Thymus (tissue), 11 donors: ENCODE data around the gene DCD. TPM values are rescaled to one million over a fixed set of nuclear protein-coding genes. Genes with fewer than 3 reads are reported as not detected.
"Not testable (repeated sequence)": the region's sequence is repeated elsewhere in the genome, so short reads cannot be mapped to it uniquely, and the experiment has no call there.

Experiments
- DNase-seq, 9 donors: peaks; one replicate each; pipeline ENCODE4 v3.0.0-alpha.2; 2013; ENCODE audit warnings: low spot score in 9 of 9, low read depth in 6 of 9, missing footprints in 1 of 9
- H3K27ac ChIP-seq, 2 donors: one replicate each; pipeline ENCODE4 v1.5.1; 2013; ENCODE audit warnings: control low read depth in 1 of 2, low read depth in 1 of 2, low read length in 1 of 2, mild to moderate bottlenecking in 1 of 2, moderate library complexity in 1 of 2
- H3K27me3 ChIP-seq, 2 donors: one replicate each; pipeline ENCODE4 v1.5.1; 2013; ENCODE audit warnings: low read length in 1 of 2; ENCODE audit not compliant: control insufficient read depth in 2 of 2, insufficient read depth in 1 of 2
- H3K36me3 ChIP-seq, 2 donors: one replicate each; pipeline ENCODE4 v1.5.1; 2013; ENCODE audit warnings: low read length in 1 of 2, mild to moderate bottlenecking in 1 of 2, moderate library complexity in 1 of 2; ENCODE audit not compliant: control insufficient read depth in 2 of 2, insufficient read depth in 2 of 2
- H3K4me1 ChIP-seq, 2 donors: one replicate each; pipeline ENCODE4 v1.5.1; 2013; ENCODE audit warnings: low read length in 2 of 2; ENCODE audit not compliant: control insufficient read depth in 2 of 2, insufficient read depth in 2 of 2
- H3K4me3 ChIP-seq, 2 donors: one replicate each; pipeline ENCODE4 v1.5.1; 2013; ENCODE audit warnings: low read length in 2 of 2, control low read depth in 1 of 2, mild to moderate bottlenecking in 1 of 2
- H3K9me3 ChIP-seq, 2 donors: one replicate each; pipeline ENCODE4 v1.5.1; 2013; ENCODE audit warnings: low read length in 1 of 2, mild to moderate bottlenecking in 1 of 2; ENCODE audit not compliant: control insufficient read depth in 2 of 2, insufficient read depth in 1 of 2
- WGBS: extraction: QIAGEN DNeasy Blood & Tissue Kit; methylation state at CpG from one replicate; pipeline ENCODE4 v1.1.7; 2013; 5-methylcytosine and 5-hydroxymethylcytosine counted together
- polyA plus RNA-seq: library from polyadenylated mRNA; stranded (reverse); fragments of 200-250 nt; gene quantifications from one replicate; pipeline ENCODE4 v1.2.3, GENCODE V29; 2013
- total RNA-seq: library from RNA; stranded (reverse); fragments of 120-200 nt; gene quantifications from one replicate; pipeline ENCODE4 v1.2.4, GENCODE V29; 2013
- donor health status: healthy.

The DCD gene
- total and polyA plus RNA-seq, 2 donors, result 0.85 to 2.7 TPM

GRCh38 chr12:54682674-54683073 is 34.5 kb upstream of the DCD start:
- Histone ChIP-seq H3K4me3 (no peak overlapping the region), H3K9me3 (no peaks in the 10 kb centered on the region), H3K36me3 (no peaks in the 10 kb centered on the region), H3K27ac (no peak overlapping the region), H3K27me3 (peaks cover 0 to 9% of the 10 kb centered on the region in 2 donors), H3K4me1 (no peaks in the 10 kb centered on the region)
- DNase-seq, result no peak
- 92% methylated on average over 1 of the region's 1 CpG for WGBS

DNA sequence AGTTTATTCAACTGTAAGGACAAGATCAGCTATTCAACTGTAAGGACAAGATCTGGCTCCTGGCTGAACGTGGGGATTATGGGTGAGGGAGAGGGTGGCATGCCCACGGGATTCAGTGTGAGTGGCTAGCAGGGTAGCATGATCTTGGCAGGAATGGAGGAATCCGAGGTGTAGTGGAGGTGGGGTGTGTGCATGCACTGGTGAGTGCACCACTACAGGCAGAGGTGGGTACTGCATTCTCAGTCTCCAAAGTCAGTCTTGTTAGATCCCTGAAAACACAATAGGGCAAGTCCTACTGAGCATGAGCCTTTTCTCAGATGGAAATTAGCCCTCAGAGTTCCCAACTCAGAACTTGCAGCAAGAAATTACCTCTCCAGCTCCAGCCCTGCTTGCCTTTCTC is 32.2 kb upstream of the DCD start:
- Histone ChIP-seq H3K27ac (no peak overlapping the region), H3K9me3 (no peaks in the 10 kb centered on the region), H3K4me3 (no peak overlapping the region), H3K4me1 (no peaks in the 10 kb centered on the region), H3K27me3 (peaks cover 0 to 6% of the 10 kb centered on the region in 2 donors), H3K36me3 (no peaks in the 10 kb centered on the region)
- 58% methylated on average over 3 of the region's 3 CpGs for WGBS
- peak in 4 of 9 donors; percentile 7 to 23 (median 15) for DNase-seq

DNA sequence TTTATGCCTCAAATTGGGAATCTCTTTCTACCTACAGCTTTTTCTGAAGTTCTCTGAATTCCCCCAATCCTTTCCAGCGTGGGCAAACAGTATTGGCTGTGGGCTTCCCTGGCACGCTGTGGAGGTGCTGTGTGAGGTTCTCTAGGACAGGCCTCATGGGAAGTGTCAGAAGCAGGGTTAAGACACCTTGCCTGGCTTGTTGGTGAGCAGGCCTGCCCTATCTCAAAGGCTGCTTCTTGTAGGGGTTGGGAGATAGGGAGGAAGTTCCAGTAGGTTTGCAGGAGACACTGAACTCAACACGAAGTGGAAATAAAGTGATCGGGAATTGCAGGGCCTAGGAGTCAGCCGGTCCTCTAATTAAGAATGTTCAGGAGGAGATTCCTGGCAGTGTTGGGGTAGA is 30.0 kb upstream of the DCD start:
- no peak overlapping the region for H3K4me3 ChIP-seq
- no peaks in the 10 kb centered on the region for H3K36me3 ChIP-seq
- no peaks in the 10 kb centered on the region for H3K4me1 ChIP-seq
- no peaks in the 10 kb centered on the region for H3K27me3 ChIP-seq
- DNase-seq, result no peak
- 90% methylated on average over 5 of the region's 5 CpGs for WGBS
- no peak overlapping the region for H3K27ac ChIP-seq
- H3K9me3 ChIP-seq, result no peaks in the 10 kb centered on the region

DNA sequence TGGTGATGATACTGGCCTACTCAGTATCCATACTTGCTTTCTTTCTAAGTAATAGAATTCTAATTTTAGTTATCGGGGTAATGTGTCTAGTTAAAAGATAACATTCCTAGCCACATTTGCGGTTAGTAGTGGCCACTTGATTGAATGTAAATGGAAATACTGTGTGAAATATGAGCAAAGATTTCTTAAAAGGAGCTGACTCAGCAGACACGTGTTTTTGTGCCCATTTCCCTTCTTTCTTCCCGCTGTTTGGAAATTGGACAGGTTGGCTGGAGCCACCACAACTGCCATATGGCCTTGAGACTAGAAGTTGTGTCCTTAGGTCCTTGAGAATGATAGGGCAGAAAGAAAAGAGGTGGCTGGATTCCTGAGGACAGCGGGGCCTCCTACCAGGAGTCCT is 19.8 kb upstream of the DCD start:
- Histone ChIP-seq H3K27me3 (no peaks in the 10 kb centered on the region), H3K36me3 (no peaks in the 10 kb centered on the region), H3K4me3 (no peak overlapping the region), H3K27ac (no peak overlapping the region), H3K4me1 (no peaks in the 10 kb centered on the region), H3K9me3 (no peaks in the 10 kb centered on the region)
- 94% methylated on average over 5 of the region's 5 CpGs for WGBS
- DNase-seq, result no peak

DNA sequence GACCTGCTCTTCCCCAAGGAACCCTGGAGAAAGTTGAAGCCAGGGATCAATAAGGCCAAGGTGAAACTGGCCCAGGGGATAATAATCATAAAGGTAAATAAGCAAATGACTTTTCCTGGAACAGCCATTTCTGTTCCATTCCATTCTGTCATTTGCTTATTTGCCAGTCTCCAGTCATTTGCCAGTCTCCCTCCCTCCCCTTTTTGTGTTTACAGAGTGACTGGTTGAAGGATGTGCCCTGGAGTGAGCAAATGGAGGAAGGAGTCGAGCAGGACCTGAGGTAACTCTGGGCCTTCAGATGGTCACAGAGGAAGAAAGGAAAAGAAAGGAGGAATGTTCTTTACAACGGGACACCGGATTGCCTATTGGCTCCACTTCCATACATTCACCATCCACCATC is 17.8 kb upstream of the DCD start:
- no peaks in the 10 kb centered on the region for H3K36me3 ChIP-seq
- no peak overlapping the region for H3K4me3 ChIP-seq
- no peak for DNase-seq
- H3K9me3 ChIP-seq, result no peaks in the 10 kb centered on the region
- no peaks in the 10 kb centered on the region for H3K4me1 ChIP-seq
- H3K27ac ChIP-seq, result no peak overlapping the region
- H3K27me3 ChIP-seq, result no peaks in the 10 kb centered on the region
- 91% methylated on average over 3 of the region's 3 CpGs for WGBS

GRCh38 chr12:54665022-54665635 is 17.0 kb upstream of the DCD start:
- H3K9me3 ChIP-seq, H3K27ac ChIP-seq, H3K4me1 ChIP-seq, H3K27me3 ChIP-seq, H3K36me3 ChIP-seq, H3K4me3 ChIP-seq, DNase-seq: not testable (repeated sequence)
- 92% methylated on average over 3 of the region's 3 CpGs for WGBS

DNA sequence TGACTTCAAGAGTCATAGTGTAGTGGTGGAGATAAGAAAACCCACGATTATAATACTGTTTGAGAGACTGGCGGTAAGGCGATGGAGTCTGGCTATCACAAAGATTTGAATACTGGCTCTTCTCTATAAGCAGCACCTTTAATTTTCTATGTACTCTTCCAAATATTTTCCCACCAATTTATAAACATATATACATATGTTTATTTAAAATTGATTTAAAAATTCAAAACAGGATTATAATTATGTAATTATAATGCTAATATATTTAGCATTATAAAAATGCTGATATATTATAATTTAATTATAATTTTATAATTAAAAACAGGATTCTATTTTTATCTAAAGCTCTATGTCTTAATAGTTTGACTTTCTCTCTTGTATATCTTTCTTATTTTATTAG is 15.4 kb upstream of the DCD start:
- WGBS, result 96% methylated on average over 3 of the region's 3 CpGs
- DNase-seq, result no peak

DNA sequence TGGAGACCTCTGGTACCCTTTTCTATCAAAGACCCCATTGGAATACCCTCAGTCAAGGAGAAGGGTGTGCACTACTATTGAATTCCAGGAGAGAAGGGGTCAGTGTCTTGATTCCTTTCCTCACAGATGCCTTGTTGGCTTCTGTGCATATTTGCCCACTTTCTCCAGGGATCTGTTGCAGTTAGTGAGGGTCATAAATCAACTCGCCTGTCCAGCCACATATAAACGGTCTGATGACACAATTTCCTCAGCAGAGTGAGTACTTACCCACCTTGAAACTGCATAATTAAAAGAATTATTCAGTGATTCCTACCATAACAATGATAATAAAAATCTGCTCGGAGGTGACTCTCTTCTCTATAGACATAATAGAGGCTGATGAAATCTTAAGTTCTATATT is 13.9 kb upstream of the DCD start:
- 70% methylated on average over 3 of the region's 3 CpGs for WGBS
- no peak for DNase-seq
- Histone ChIP-seq H3K4me1 (no peaks in the 10 kb centered on the region), H3K9me3 (no peaks in the 10 kb centered on the region), H3K36me3 (no peaks in the 10 kb centered on the region), H3K4me3 (no peak overlapping the region), H3K27ac (no peak overlapping the region), H3K27me3 (peaks cover 0 to 7% of the 10 kb centered on the region in 2 donors)

More for the DNA sequence above, 15.4 kb upstream of the DCD start:
- Histone ChIP-seq H3K27ac (no peak overlapping the region), H3K4me1 (no peaks in the 10 kb centered on the region), H3K4me3 (no peak overlapping the region), H3K27me3 (no peaks in the 10 kb centered on the region), H3K36me3 (no peaks in the 10 kb centered on the region), H3K9me3 (no peaks in the 10 kb centered on the region)

DNA sequence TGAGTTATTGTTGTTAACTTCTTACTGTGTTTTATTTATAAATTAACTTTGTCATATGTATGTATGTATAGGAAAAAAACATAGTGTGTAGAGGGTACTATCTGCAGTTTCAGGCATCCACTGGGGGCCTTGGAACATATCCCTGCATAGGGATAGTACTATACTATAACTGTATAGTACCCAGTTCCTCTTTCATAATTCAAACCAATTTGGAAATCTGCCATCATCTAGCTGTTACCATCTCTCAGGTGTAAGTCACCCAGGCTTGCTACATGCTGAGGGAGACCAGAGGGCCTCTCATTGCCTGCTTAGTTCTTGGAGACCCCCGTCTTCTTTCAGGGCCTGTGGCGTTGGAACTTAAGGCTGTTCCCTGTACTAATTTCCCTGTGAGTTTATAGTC is 12.9 kb upstream of the DCD start:
- WGBS, result 36% methylated on average over 2 of the region's 2 CpGs
- Histone ChIP-seq H3K4me1 (no peaks in the 10 kb centered on the region), H3K9me3 (no peaks in the 10 kb centered on the region), H3K4me3 (no peak overlapping the region), H3K36me3 (no peaks in the 10 kb centered on the region), H3K27me3 (peaks cover 0 to 7% of the 10 kb centered on the region in 2 donors), H3K27ac (no peak overlapping the region)
- DNase-seq, result no peak
